ENCODE results near the gene PSPC1.

Gene PSPC1

DNA sequence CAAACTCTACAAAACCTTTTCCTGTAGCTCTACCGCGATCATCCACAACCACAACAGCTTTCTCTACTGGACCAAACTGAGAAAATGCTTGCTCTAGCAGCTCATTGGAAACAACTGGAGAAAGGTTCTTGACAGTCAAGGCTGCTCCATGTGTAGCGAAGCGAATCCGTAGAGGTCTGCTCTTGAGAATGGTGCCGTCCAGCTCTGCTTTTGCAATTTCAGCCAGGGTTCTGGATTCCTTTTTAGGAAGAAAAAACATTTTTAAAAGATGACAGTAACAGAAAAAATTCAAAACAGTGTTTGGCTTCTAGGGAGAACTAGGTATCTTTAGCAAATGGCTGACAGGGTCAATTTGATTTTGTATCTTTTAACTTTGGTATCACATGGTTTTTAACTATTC is 10.4 kb downstream of the PSPC1 start:
- no peak overlapping the region for H3K9ac ChIP-seq
- peaks cover 51 to 100% (median 97%) of the 10 kb centered on the region in 11 experiments for H3K36me3 ChIP-seq
- no peaks in the 10 kb centered on the region; a peak in 2 of 22 replicates for H3K9me3 ChIP-seq (replicated peaks in 1 of 11)
- no peak overlapping the region for H3K27ac ChIP-seq
- TF ChIP-seq Cebpa-rat (IDR thresholded peaks at IDR 0.05), result no peak
- H3K27me3 ChIP-seq, result no peaks in the 10 kb centered on the region
- H3K4me2 ChIP-seq, result no peak overlapping the region
- H3K4me3 ChIP-seq, result no peak overlapping the region
- peaks cover 99 to 100% (median 100%) of the 10 kb centered on the region in 11 experiments for H4K20me1 ChIP-seq
- peaks cover 8 to 39% (median 21%) of the 10 kb centered on the region in 10 experiments; a peak in 15 of 20 replicates for H3K4me1 ChIP-seq

DNA sequence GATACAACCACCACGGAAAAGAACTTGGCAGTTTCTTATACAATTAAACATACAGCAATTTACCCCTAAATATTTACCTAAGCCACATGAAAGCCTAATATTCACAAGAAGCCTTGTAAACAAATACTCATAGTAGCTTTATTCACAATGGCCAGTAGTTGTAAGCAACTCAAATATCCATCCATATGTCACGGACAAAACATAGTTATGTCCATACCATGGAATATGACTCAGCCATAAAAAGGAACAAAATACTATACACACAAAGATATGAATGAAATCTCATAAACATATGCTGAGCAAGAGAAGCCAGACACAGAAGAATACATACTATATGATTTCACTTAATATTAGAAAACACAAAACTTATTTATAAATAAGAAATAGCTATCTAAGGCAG is 12.9 kb downstream of the PSPC1 start:
- Histone ChIP-seq H4K20me1 (peaks cover 99 to 100% (median 100%) of the 10 kb centered on the region in 11 experiments), H3K27me3 (no peaks in the 10 kb centered on the region), H3K27ac (no peak overlapping the region), H3K4me3 (no peak overlapping the region), H3K4me1 (peaks cover under 1 to 39% (median 7%) of the 10 kb centered on the region in 10 experiments; a peak in 13 of 20 replicates), H3K4me2 (no peak overlapping the region), H3K36me3 (peaks cover 62 to 100% (median 99%) of the 10 kb centered on the region in 11 experiments), H3K9me3 (replicated peaks in 1 of 11) (no peaks in the 10 kb centered on the region), H3K9ac (no peak overlapping the region)
- TF ChIP-seq Cebpa-rat (IDR thresholded peaks at IDR 0.05), result no peak

DNA sequence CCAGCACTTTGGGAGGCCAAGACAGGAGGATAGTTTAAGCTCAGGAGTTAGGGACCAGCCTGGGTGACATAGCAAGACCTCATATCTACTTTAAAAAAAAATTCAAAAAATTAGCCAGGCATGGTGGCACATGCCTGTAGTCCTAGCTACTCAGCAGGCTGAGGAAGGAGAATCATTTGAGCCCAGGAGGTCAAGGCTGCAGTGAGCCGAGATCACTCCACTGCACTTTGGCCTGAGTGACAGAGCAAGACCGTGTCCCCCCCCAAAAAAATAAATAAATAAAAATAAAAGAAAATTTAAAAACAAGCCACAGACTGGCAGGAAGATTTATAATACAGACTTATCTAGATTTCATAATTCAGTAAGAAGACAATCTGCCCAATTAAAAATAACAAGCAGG is 14.8 kb downstream of the PSPC1 start:
- Histone ChIP-seq H3K36me3 (peaks cover 66 to 100% (median 99%) of the 10 kb centered on the region in 11 experiments), H3K27ac (no peak overlapping the region), H3K9ac (no peak overlapping the region), H3K27me3 (no peaks in the 10 kb centered on the region), H3K4me1 (peaks cover 0 to 30% (median 0%) of the 10 kb centered on the region in 10 experiments; a peak in 5 of 20 replicates), H3K4me2 (no peak overlapping the region), H4K20me1 (peaks cover 99 to 100% (median 100%) of the 10 kb centered on the region in 11 experiments), H3K4me3 (no peak overlapping the region), H3K9me3 (replicated peaks in 1 of 11) (no peaks in the 10 kb centered on the region)
- TF ChIP-seq Cebpa-rat (IDR thresholded peaks at IDR 0.05), result no peak

- peaks cover 66 to 100% (median 99%) of the 10 kb centered on the region in 11 experiments for H3K36me3 ChIP-seq
- H3K27ac ChIP-seq, result no peak overlapping the region
- H3K9me3 ChIP-seq (replicated peaks in 1 of 11), result peaks cover 0 to 4% (median 0%) of the 10 kb centered on the region in 11 experiments; a peak in 1 of 22 replicates
- H3K4me2 ChIP-seq, result no peak overlapping the region
- H3K4me3 ChIP-seq, result no peak overlapping the region
- H4K20me1 ChIP-seq, result peaks cover 100% of the 10 kb centered on the region in 11 experiments
- no peak for TF ChIP-seq Cebpa-rat (IDR thresholded peaks at IDR 0.05)
- no peak overlapping the region for H3K9ac ChIP-seq
- H3K27me3 ChIP-seq, result no peaks in the 10 kb centered on the region
- peaks cover 0 to 35% (median 0%) of the 10 kb centered on the region in 10 experiments; a peak in 5 of 20 replicates for H3K4me1 ChIP-seq
Measured at GRCh38 chr13:19766591-19766990, 16.2 kb downstream of the PSPC1 start.

- H4K20me1 ChIP-seq, result peaks cover 100% of the 10 kb centered on the region in 11 experiments
- peaks cover 0 to 35% (median 0%) of the 10 kb centered on the region in 10 experiments; a peak in 5 of 20 replicates for H3K4me1 ChIP-seq
- no peak overlapping the region for H3K4me3 ChIP-seq
- no peak overlapping the region for H3K27ac ChIP-seq
- H3K9me3 ChIP-seq (replicated peaks in 1 of 11), result peaks cover 0 to 4% (median 0%) of the 10 kb centered on the region in 11 experiments; a peak in 2 of 22 replicates
- H3K36me3 ChIP-seq, result peaks cover 57 to 100% (median 99%) of the 10 kb centered on the region in 11 experiments
- no peak for TF ChIP-seq Cebpa-rat (IDR thresholded peaks at IDR 0.05)
- no peaks in the 10 kb centered on the region for H3K27me3 ChIP-seq
- H3K9ac ChIP-seq, result no peak overlapping the region
- H3K4me2 ChIP-seq, result no peak overlapping the region
Measured at GRCh38 chr13:19764237-19764636, 18.5 kb downstream of the PSPC1 start.

- H3K27ac ChIP-seq, result no peak overlapping the region
- peaks cover 0 to 35% (median 0%) of the 10 kb centered on the region in 10 experiments; a peak in 5 of 20 replicates for H3K4me1 ChIP-seq
- no peak for TF ChIP-seq Cebpa-rat (IDR thresholded peaks at IDR 0.05)
- H3K4me2 ChIP-seq, result no peak overlapping the region
- H3K9me3 ChIP-seq (replicated peaks in 1 of 11), result peaks cover 0 to 4% (median 0%) of the 10 kb centered on the region in 11 experiments; a peak in 2 of 22 replicates
- H3K27me3 ChIP-seq, result no peaks in the 10 kb centered on the region
- peaks cover 61 to 100% (median 99%) of the 10 kb centered on the region in 11 experiments for H3K36me3 ChIP-seq
- H4K20me1 ChIP-seq, result peaks cover 100% of the 10 kb centered on the region in 11 experiments
- H3K9ac ChIP-seq, result no peak overlapping the region
- H3K4me3 ChIP-seq, result no peak overlapping the region
Measured at GRCh38 chr13:19763618-19764017, 19.1 kb downstream of the PSPC1 start.

DNA sequence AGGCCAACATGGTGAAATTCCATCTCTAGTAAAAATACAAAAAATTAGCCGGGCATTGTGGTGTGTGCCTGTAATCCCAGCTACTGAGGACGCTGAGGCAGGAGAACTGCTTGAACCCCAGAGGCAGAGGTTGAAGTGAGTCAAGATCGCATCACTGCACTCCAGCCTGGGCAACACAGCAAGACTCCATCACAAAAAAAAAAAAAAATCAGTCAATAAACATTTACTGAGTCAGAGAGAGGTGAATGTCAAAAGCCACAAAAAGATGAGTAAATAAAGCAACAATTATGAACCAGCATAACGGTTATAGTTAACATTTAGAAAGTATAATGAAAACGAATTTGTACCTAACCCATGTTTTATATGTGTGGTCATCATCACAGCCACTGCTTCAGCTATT is 23.1 kb downstream of the PSPC1 start:
- peaks cover 85 to 100% (median 100%) of the 10 kb centered on the region in 11 experiments for H4K20me1 ChIP-seq
- no peak overlapping the region for H3K4me2 ChIP-seq
- no peak overlapping the region for H3K9ac ChIP-seq
- TF ChIP-seq Cebpa-rat (IDR thresholded peaks at IDR 0.05), result no peak
- H3K27me3 ChIP-seq, result no peaks in the 10 kb centered on the region
- H3K9me3 ChIP-seq (replicated peaks in 1 of 11), result peaks cover 0 to 4% (median 0%) of the 10 kb centered on the region in 11 experiments; a peak in 2 of 22 replicates
- peaks cover 0 to 5% (median 0%) of the 10 kb centered on the region in 10 experiments; a peak in 1 of 20 replicates for H3K4me1 ChIP-seq
- no peak overlapping the region for H3K4me3 ChIP-seq
- H3K27ac ChIP-seq, result no peak overlapping the region
- H3K36me3 ChIP-seq, result peaks cover 81 to 100% (median 100%) of the 10 kb centered on the region in 11 experiments

DNA sequence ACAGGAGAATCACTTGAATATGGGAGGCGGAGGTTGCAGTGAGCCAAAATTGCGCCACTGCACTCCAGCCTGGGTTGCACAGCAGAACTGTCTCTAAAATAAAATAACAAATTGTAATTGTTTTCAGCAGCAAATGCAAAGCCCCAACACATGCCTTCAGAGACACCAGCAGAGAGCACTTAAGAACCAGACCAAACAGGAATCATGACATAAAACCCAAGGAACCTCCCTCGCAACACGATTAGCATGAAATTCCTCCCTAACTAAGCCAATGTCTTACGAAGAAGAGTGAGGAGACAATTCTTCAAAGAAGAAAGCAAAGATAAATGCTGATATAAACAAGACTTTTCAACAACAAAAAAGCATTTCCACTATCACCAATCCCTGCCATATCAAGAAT is 40.1 kb downstream of the PSPC1 start:
- peaks cover 78 to 100% (median 96%) of the 10 kb centered on the region in 11 experiments for H4K20me1 ChIP-seq
- no peak overlapping the region for H3K4me3 ChIP-seq
- no peak for TF ChIP-seq Cebpa-rat (IDR thresholded peaks at IDR 0.05)
- H3K4me1 ChIP-seq, result no peaks in the 10 kb centered on the region
- no peaks in the 10 kb centered on the region for H3K27me3 ChIP-seq
- H3K27ac ChIP-seq, result no peak overlapping the region
- H3K4me2 ChIP-seq, result no peak overlapping the region
- no peak overlapping the region for H3K9ac ChIP-seq
- H3K9me3 ChIP-seq (replicated peaks in 1 of 11), result no peaks in the 10 kb centered on the region; a peak in 2 of 22 replicates
- H3K36me3 ChIP-seq, result peaks cover 89 to 100% (median 99%) of the 10 kb centered on the region in 11 experiments

DNA sequence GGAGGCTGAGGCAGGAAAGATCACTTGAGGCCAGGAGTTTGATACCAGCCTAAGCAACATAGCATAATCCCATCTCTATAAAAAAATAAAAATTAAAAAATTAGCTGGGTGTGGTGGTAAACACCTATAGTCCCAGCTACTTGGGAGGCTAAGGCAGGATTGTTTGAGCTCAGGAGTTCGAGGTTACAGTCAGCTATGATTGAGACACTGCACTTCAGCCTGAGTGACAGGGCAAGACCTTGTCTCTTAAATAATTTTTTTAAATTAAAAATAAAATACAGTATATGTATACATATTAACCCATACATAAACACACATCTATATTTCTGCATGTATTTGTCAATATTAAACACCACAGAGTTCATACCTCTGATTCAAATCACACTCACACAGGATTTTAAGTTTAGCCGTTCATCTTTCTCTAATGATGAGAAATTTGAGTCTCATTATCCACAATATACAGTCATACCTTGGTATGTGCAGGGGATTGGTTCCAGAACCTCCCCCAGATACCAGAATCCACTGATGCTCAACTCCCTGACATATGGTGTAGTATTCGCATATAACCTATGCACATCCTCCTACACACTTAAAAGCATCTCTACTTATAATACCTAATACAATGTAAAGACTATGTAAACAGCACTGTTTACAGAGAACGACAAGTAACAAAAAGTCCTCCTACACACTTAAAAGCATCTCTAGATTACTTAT is 44.7 kb downstream of the PSPC1 start:
- Histone ChIP-seq H3K27ac (no peak overlapping the region), H3K4me2 (no peak overlapping the region), H3K4me3 (no peak overlapping the region), H3K4me1 (peaks cover 0 to 15% (median 7%) of the 10 kb centered on the region in 10 experiments; a peak in 8 of 20 replicates), H3K9ac (no peak overlapping the region), H4K20me1 (peaks cover 50 to 100% (median 95%) of the 10 kb centered on the region in 11 experiments), H3K27me3 (no peaks in the 10 kb centered on the region), H3K9me3 (replicated peaks in 1 of 11) (peaks cover 0 to 13% (median 0%) of the 10 kb centered on the region in 11 experiments; a peak in 4 of 22 replicates), H3K36me3 (peaks cover 85 to 100% (median 100%) of the 10 kb centered on the region in 11 experiments)
- no peak for TF ChIP-seq Cebpa-rat (IDR thresholded peaks at IDR 0.05)

All from BLaER1 treated with 17β-estradiol and CSF1 and Interleukin-3, amounts not matched to agents 10 nM and 100 nM (cell line).